ENCODE measurements around the gene ZNF777. TPM values are rescaled to one million over a fixed set of nuclear protein-coding genes. Genes with fewer than 3 reads are reported as not detected.
A peak's percentile ranks its signal among the peaks of the same experiment; 100 is the strongest.

The ZNF777 gene
- polyA plus RNA-seq, 1 donor: 11.2 TPM

GRCh38 chr7:149476791-149477190, 15.9 kb upstream of the ZNF777 start:
- no peak for DNase-seq

GRCh38 chr7:149475121-149476045, 14.5 kb upstream of the ZNF777 start:
- DNase-seq: no peak

GRCh38 chr7:149474309-149475120, 13.7 kb upstream of the ZNF777 start:
- no peak for DNase-seq

- no peak for DNase-seq
These were observed 12.4 kb upstream of the ZNF777 start for GRCh38 chr7:149473251-149473650.

GRCh38 chr7:149471289-149471953, 10.6 kb upstream of the ZNF777 start:
- no peak for DNase-seq

GRCh38 chr7:149469806-149470205, 8.9 kb upstream of the ZNF777 start:
- DNase-seq: no peak

GRCh38 chr7:149468208-149468607, 7.3 kb upstream of the ZNF777 start:
- DNase-seq: no peak

GRCh38 chr7:149467321-149467859, 6.5 kb upstream of the ZNF777 start:
- no peak for DNase-seq

- DNase-seq: no peak
These were observed 5.5 kb upstream of the ZNF777 start for GRCh38 chr7:149466364-149466763.

- no peak for DNase-seq
These were observed 2.8 kb upstream of the ZNF777 start for GRCh38 chr7:149463500-149464161.

- no peak for DNase-seq
These were observed 1.2 kb upstream of the ZNF777 start for GRCh38 chr7:149462101-149462520.

- peak; percentile 1 for DNase-seq
These were observed 1.1 kb downstream of the ZNF777 start for GRCh38 chr7:149459540-149460452.

GRCh38 chr7:149459201-149459539, 1.7 kb downstream of the ZNF777 start:
- DNase-seq: no peak

- DNase-seq: no peak
These were observed 2.6 kb downstream of the ZNF777 start for GRCh38 chr7:149458235-149458634.

- no peak for DNase-seq
These were observed 3.1 kb downstream of the ZNF777 start for GRCh38 chr7:149457766-149458165.

GRCh38 chr7:149456506-149457421, 4.1 kb downstream of the ZNF777 start:
- DNase-seq: no peak

GRCh38 chr7:149455175-149455950, 5.5 kb downstream of the ZNF777 start:
- DNase-seq: no peak

GRCh38 chr7:149454750-149455149, 6.1 kb downstream of the ZNF777 start:
- no peak for DNase-seq

GRCh38 chr7:149454006-149454405, 6.9 kb downstream of the ZNF777 start:
- no peak for DNase-seq
